ENCODE data around the gene MIDN.
A peak's percentile ranks its signal among the peaks of the same experiment; 100 is the strongest.

Gene MIDN

GRCh38 chr19:1230783-1231489 lies 17.4 kb upstream of the MIDN start:
- DNase-seq (ENCODE audit: low read depth): no peak
- no peak overlapping the region for H3K4me3 ChIP-seq (ENCODE audit: low read depth, low read length)
- TF ChIP-seq CTCF (IDR thresholded peaks at IDR 0.05; ENCODE audit: insufficient read depth, low read depth, low read length, missing control alignments): peak; percentile 7

GRCh38 chr19:1231729-1232637 lies 16.4 kb upstream of the MIDN start:
- no peak overlapping the region for H3K4me3 ChIP-seq (ENCODE audit: low read depth, low read length)

GRCh38 chr19:1232652-1233072 lies 15.7 kb upstream of the MIDN start:
- H3K4me3 ChIP-seq (ENCODE audit: low read depth, low read length): no peak overlapping the region
- TF ChIP-seq CTCF (IDR thresholded peaks at IDR 0.05; ENCODE audit: insufficient read depth, low read depth, low read length, missing control alignments): no peak
- DNase-seq (ENCODE audit: low read depth): no peak

More at GRCh38 chr19:1231729-1232637, 16.4 kb upstream of the MIDN start:
- no peak for TF ChIP-seq CTCF (IDR thresholded peaks at IDR 0.05; ENCODE audit: insufficient read depth, low read depth, low read length, missing control alignments)
- DNase-seq (ENCODE audit: low read depth): no peak

- H3K4me3 ChIP-seq (ENCODE audit: low read depth, low read length): no peak overlapping the region
- TF ChIP-seq CTCF (IDR thresholded peaks at IDR 0.05; ENCODE audit: insufficient read depth, low read depth, low read length, missing control alignments): no peak
- no peak for DNase-seq (ENCODE audit: low read depth)
Observed at GRCh38 chr19:1233115-1233667, 15.2 kb upstream of the MIDN start.

GRCh38 chr19:1234051-1234954 lies 14.1 kb upstream of the MIDN start:
- DNase-seq (ENCODE audit: low read depth): no peak
- no peak for TF ChIP-seq CTCF (IDR thresholded peaks at IDR 0.05; ENCODE audit: insufficient read depth, low read depth, low read length, missing control alignments)

GRCh38 chr19:1234955-1235380 lies 13.4 kb upstream of the MIDN start:
- no peak for TF ChIP-seq CTCF (IDR thresholded peaks at IDR 0.05; ENCODE audit: insufficient read depth, low read depth, low read length, missing control alignments)
- DNase-seq (ENCODE audit: low read depth): no peak
- H3K4me3 ChIP-seq (ENCODE audit: low read depth, low read length): no peak overlapping the region

More at GRCh38 chr19:1234051-1234954, 14.1 kb upstream of the MIDN start:
- no peak overlapping the region for H3K4me3 ChIP-seq (ENCODE audit: low read depth, low read length)

Measured in GM12865 (cell line).